GM12878 (cell line): ENCODE measurements around the gene AKAP11. TPM values are rescaled to one million over a fixed set of nuclear protein-coding genes. Genes with fewer than 3 reads are reported as not detected.

ENCODE experiments used
- CBFB ChIP-seq: IDR thresholded peaks from 2 replicates; pipeline ENCODE4 v1.6.1; 2016; ENCODE audit warnings: antibody characterized with exemption, low read depth
- CBX3 ChIP-seq: fragments of 200-600 bp; sonication (generic); IDR thresholded peaks from 2 replicates; pipeline ENCODE4 v1.6.1; 2016; ENCODE audit warnings: low read depth, borderline replicate concordance
- CBX5 ChIP-seq: sonication (generic); IDR thresholded peaks from 2 replicates; pipeline ENCODE4 v1.6.1; 2016; ENCODE audit warnings: low read depth, moderate library complexity, mild to moderate bottlenecking, inconsistent platforms
- EED ChIP-seq: sonication (generic); IDR thresholded peaks from 2 replicates; pipeline ENCODE4 v1.6.1; 2016; ENCODE audit warnings: antibody characterized with exemption, low read depth
- EGR1 ChIP-seq, 2 experiments: IDR thresholded peaks; 1 replicate in 1 of 2; 2 replicates in 1 of 2; pipeline ENCODE4 v1.6.1; 2011 to 2012; ENCODE audit warnings: low read depth in 2 of 2, low read length in 2 of 2, borderline replicate concordance in 1 of 2, mild to moderate bottlenecking in 1 of 2, moderate library complexity in 1 of 2
- HDAC6 ChIP-seq: fragments of 200-600 bp; sonication (generic); IDR thresholded peaks from one replicate; pipeline ENCODE4 v1.8.0; 2017; ENCODE audit warnings: antibody characterized with exemption; ENCODE audit not compliant: unreplicated experiment
- RAD21 ChIP-seq: IDR thresholded peaks from 2 replicates; pipeline ENCODE4 v1.6.1; 2011; ENCODE audit warnings: mild to moderate bottlenecking, low read depth, low read length, moderate library complexity; ENCODE audit not compliant: insufficient read depth
- RCOR1 ChIP-seq: conservative IDR thresholded peaks from 2 replicates; pipeline ENCODE4 v1.6.1; 2012; ENCODE audit warnings: low read depth, low read length, improper control_type of control experiment
- SMC3 ChIP-seq: IDR thresholded peaks from 2 replicates; pipeline ENCODE4 v1.6.1; 2011; ENCODE audit warnings: low read length, improper control_type of control experiment, borderline replicate concordance
- STAT3 ChIP-seq: IDR thresholded peaks from 2 replicates; pipeline ENCODE4 v1.6.1; 2011; ENCODE audit warnings: low read depth, low read length, improper control_type of control experiment
- TAF1 ChIP-seq: IDR thresholded peaks from 2 replicates; pipeline ENCODE4 v1.6.1; 2011; ENCODE audit warnings: mild to moderate bottlenecking, low read depth, low read length, borderline replicate concordance
- TCF7 ChIP-seq: IDR thresholded peaks from 2 replicates; pipeline ENCODE4 v1.6.1; 2014; ENCODE audit warnings: antibody characterized with exemption, borderline replicate concordance
- YBX1 ChIP-seq: fragments of 450-650 bp; IDR thresholded peaks from 2 replicates; pipeline ENCODE4 v1.6.1; 2016; ENCODE audit warnings: antibody characterized with exemption
- ZBED1 ChIP-seq: IDR thresholded peaks from 2 replicates; pipeline ENCODE4 v1.6.1; 2016; ENCODE audit warnings: borderline replicate concordance
- polyA plus RNA-seq, 11 experiments: library from polyadenylated mRNA; depleted of rRNA in 4 of 11; unstranded in 6 of 11; stranded (reverse) in 5 of 11; fragments of >200 nt; fragmentation: Nextera tagmentation in 4 of 11; fragmentation: Illumina TruSeq in 1 of 11; extraction: Ambion mirVana in 4 of 11; extraction: Trizol in 1 of 11; gene quantifications; 1 replicate in 1 of 11; 2 replicates in 10 of 11; pipeline versions ENCODE4 v1.2.1 to v1.2.3, GENCODE V29; 2011 to 2016; ENCODE audit warnings: inconsistent platforms in 2 of 11, missing spikeins in 2 of 11, low read depth in 1 of 11
- total RNA-seq, 4 experiments: library from RNA; depleted of rRNA in 3 of 4; stranded (reverse); fragments of >200 nt in 3 of 4; fragmentation: Illumina TruSeq in 1 of 4; extraction: Trizol in 1 of 4; gene quantifications; 2 replicates each; pipeline versions ENCODE4 v1.2.1 to v1.2.3, GENCODE V29; 2013 to 2021
- TF ChIP-seq, protein P1 (sequence below): fragments of 450-650 bp; IDR thresholded peaks from 2 replicates; pipeline ENCODE4 v1.6.1; 2017; ENCODE audit warnings: mild to moderate bottlenecking, moderate library complexity
- TF ChIP-seq, protein P2 (sequence below): fragments of 450-650 bp; IDR thresholded peaks from 2 replicates; pipeline ENCODE4 v1.6.1; 2016; ENCODE audit warnings: mild to moderate bottlenecking
- TF ChIP-seq, protein P3 (sequence below): fragments of 450-650 bp; IDR thresholded peaks from 2 replicates; pipeline ENCODE4 v1.6.1; 2016; ENCODE audit warnings: mild to moderate bottlenecking, moderate library complexity, borderline replicate concordance
- TF ChIP-seq, protein P4 (sequence below): fragments of 450-650 bp; IDR thresholded peaks from 2 replicates; pipeline ENCODE4 v1.6.1; 2017; ENCODE audit warnings: mild to moderate bottlenecking

AKAP11 gene
- total and polyA plus RNA-seq, 10 of the 15 experiments (the other 5 are each of a cell fraction or from before 2014, with no cell fraction given): 4.8 to 36.8 (median 17.9) TPM

DNA sequence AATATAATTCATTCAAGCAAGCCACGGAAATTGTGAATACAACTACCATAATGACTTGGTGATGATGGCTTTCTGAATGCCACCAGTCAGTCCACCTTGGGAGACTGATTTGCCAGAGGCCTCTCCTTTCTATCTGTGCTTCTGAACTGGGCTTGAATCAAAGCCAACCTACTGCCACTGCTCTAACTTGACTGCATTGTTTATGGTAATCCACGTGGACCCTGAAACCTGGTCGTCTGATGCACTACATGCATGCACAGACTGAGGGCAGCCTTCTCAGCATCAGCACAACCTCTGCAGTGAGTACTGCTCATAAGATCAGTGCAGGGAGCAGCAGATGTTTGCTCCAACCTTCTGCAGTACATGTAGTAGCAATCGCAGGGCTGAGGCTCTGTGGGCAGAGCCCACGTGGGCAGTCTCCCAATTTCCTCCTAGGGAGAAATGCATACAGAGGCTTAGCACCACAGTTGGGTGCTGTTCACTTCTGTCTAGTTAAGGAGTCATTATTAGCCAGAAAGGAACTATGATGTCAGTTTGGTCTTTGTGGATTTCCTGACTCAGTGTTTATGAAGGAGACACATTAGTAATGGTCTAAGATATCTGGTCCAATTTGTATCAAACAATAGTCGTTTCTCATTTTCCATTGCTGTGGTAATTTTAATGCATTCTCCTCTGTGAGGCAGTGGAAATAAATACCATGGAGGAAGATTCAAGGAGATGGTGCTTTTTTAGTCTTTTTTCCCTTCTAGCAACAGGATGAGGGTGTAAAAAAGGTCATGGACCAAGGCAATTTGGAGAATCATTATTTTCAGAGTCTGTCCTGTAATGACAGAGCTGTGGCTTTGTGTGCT, 82.5 kb downstream of the AKAP11 start (continued):
- TF ChIP-seq, protein P1, sequence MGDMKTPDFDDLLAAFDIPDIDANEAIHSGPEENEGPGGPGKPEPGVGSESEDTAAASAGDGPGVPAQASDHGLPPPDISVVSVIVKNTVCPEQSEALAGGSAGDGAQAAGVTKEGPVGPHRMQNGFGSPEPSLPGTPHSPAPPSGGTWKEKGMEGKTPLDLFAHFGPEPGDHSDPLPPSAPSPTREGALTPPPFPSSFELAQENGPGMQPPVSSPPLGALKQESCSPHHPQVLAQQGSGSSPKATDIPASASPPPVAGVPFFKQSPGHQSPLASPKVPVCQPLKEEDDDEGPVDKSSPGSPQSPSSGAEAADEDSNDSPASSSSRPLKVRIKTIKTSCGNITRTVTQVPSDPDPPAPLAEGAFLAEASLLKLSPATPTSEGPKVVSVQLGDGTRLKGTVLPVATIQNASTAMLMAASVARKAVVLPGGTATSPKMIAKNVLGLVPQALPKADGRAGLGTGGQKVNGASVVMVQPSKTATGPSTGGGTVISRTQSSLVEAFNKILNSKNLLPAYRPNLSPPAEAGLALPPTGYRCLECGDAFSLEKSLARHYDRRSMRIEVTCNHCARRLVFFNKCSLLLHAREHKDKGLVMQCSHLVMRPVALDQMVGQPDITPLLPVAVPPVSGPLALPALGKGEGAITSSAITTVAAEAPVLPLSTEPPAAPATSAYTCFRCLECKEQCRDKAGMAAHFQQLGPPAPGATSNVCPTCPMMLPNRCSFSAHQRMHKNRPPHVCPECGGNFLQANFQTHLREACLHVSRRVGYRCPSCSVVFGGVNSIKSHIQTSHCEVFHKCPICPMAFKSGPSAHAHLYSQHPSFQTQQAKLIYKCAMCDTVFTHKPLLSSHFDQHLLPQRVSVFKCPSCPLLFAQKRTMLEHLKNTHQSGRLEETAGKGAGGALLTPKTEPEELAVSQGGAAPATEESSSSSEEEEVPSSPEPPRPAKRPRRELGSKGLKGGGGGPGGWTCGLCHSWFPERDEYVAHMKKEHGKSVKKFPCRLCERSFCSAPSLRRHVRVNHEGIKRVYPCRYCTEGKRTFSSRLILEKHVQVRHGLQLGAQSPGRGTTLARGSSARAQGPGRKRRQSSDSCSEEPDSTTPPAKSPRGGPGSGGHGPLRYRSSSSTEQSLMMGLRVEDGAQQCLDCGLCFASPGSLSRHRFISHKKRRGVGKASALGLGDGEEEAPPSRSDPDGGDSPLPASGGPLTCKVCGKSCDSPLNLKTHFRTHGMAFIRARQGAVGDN: no peak
- TF ChIP-seq HDAC6: no peak
- peak; percentile 64 for TF ChIP-seq EED
- TF ChIP-seq YBX1: no peak
- peak; percentile 20; the same call in 1 of the 2 replicates for TF ChIP-seq CBFB
- TF ChIP-seq, protein P2, sequence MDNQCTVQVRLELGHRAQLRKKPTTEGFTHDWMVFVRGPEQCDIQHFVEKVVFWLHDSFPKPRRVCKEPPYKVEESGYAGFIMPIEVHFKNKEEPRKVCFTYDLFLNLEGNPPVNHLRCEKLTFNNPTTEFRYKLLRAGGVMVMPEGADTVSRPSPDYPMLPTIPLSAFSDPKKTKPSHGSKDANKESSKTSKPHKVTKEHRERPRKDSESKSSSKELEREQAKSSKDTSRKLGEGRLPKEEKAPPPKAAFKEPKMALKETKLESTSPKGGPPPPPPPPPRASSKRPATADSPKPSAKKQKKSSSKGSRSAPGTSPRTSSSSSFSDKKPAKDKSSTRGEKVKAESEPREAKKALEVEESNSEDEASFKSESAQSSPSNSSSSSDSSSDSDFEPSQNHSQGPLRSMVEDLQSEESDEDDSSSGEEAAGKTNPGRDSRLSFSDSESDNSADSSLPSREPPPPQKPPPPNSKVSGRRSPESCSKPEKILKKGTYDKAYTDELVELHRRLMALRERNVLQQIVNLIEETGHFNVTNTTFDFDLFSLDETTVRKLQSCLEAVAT: no peak
- no peak for TF ChIP-seq CBX3
- no peak for TF ChIP-seq CBX5
- TF ChIP-seq RCOR1: no peak
- TF ChIP-seq, protein P3, sequence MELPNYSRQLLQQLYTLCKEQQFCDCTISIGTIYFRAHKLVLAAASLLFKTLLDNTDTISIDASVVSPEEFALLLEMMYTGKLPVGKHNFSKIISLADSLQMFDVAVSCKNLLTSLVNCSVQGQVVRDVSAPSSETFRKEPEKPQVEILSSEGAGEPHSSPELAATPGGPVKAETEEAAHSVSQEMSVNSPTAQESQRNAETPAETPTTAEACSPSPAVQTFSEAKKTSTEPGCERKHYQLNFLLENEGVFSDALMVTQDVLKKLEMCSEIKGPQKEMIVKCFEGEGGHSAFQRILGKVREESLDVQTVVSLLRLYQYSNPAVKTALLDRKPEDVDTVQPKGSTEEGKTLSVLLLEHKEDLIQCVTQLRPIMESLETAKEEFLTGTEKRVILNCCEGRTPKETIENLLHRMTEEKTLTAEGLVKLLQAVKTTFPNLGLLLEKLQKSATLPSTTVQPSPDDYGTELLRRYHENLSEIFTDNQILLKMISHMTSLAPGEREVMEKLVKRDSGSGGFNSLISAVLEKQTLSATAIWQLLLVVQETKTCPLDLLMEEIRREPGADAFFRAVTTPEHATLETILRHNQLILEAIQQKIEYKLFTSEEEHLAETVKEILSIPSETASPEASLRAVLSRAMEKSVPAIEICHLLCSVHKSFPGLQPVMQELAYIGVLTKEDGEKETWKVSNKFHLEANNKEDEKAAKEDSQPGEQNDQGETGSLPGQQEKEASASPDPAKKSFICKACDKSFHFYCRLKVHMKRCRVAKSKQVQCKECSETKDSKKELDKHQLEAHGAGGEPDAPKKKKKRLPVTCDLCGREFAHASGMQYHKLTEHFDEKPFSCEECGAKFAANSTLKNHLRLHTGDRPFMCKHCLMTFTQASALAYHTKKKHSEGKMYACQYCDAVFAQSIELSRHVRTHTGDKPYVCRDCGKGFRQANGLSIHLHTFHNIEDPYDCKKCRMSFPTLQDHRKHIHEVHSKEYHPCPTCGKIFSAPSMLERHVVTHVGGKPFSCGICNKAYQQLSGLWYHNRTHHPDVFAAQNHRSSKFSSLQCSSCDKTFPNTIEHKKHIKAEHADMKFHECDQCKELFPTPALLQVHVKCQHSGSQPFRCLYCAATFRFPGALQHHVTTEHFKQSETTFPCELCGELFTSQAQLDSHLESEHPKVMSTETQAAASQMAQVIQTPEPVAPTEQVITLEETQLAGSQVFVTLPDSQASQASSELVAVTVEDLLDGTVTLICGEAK: no peak
- TF ChIP-seq EGR1 (IDR thresholded peaks at IDR 0.05; ENCODE audit: borderline replicate concordance in 1 of 2, low read depth in 2 of 2, low read length in 2 of 2): no peak
- TF ChIP-seq TCF7: no peak
- TF ChIP-seq ZBED1: no peak
- TF ChIP-seq SMC3: peak; percentile 42; the same call in 1 of the 2 replicates
- peak; percentile 56 for TF ChIP-seq RAD21
- TF ChIP-seq TAF1: 0 out of 2 replicates have a peak, but pooled peaks have one; percentile 22
- TF ChIP-seq, protein P4, sequence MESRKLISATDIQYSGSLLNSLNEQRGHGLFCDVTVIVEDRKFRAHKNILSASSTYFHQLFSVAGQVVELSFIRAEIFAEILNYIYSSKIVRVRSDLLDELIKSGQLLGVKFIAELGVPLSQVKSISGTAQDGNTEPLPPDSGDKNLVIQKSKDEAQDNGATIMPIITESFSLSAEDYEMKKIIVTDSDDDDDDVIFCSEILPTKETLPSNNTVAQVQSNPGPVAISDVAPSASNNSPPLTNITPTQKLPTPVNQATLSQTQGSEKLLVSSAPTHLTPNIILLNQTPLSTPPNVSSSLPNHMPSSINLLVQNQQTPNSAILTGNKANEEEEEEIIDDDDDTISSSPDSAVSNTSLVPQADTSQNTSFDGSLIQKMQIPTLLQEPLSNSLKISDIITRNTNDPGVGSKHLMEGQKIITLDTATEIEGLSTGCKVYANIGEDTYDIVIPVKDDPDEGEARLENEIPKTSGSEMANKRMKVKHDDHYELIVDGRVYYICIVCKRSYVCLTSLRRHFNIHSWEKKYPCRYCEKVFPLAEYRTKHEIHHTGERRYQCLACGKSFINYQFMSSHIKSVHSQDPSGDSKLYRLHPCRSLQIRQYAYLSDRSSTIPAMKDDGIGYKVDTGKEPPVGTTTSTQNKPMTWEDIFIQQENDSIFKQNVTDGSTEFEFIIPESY: no peak
- TF ChIP-seq STAT3: no peak
